Fibroblast of the aortic adventitia (primary cell): ENCODE data around the gene OR9Q1. TPM values are rescaled to one million over a fixed set of nuclear protein-coding genes. Genes with fewer than 3 reads are reported as not detected.
A peak's percentile ranks its signal among the peaks of the same experiment; 100 is the strongest.

Experiments
- DNase-seq: peaks from one replicate; pipeline ENCODE4 v3.0.0-alpha.2; 2010; ENCODE audit warnings: low read depth
- H3K4me3 ChIP-seq: 2 replicates; pipeline ENCODE4 v1.5.1; 2011; ENCODE audit warnings: low read depth, mild to moderate bottlenecking, control low read depth, low read length, moderate library complexity
- total RNA-seq: library from RNA; depleted of rRNA; stranded (reverse); fragments of >200 nt; gene quantifications from 2 replicates; pipeline ENCODE4 v1.2.3, GENCODE V29; 2012; ENCODE audit warnings: low replicate concordance
- TF ChIP-seq, protein P1 (sequence below): IDR thresholded peaks from 2 replicates; pipeline ENCODE4 v1.5.1; 2011; ENCODE audit warnings: mild to moderate bottlenecking, low read length, control low read depth, inconsistent platforms; ENCODE audit not compliant: insufficient read depth

The OR9Q1 gene
- total RNA-seq, 1 donor = not detected

DNA sequence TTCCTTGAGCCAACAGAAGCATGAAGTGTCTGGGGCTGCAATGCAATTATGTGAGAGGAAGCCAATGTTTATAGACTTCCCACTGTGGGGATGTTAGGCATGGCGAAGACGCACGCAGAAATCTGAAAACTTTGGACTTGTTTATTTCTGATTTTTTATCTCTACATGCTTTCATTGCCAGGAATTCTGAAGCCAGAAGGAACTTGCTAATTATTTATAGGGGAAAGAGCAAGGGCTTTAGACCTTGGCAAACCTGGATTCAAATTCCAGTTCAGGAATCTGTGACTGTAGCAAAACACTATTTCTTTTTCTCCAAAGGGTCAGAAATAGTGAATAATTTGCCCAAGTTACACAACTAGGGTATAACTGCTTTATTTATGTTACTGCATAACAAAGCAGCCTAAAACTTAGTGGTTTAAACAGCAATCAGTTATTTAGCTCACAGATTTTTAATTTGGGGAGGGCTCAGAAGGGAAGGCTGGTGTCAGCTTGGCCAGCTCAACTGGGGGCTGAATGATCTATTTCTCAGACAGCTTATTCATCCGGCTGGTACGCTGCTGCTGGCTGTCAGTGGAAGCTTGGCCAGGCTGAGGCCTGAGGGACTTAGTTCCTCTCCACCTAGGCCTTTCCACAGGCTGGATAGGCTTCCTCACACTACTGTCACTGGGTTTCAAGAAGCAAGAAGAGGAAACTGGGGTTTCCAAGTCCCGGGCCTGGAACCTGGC, 5.2 kb downstream of the OR9Q1 start:
- peak; percentile 39 for DNase-seq
- TF ChIP-seq, protein P1, sequence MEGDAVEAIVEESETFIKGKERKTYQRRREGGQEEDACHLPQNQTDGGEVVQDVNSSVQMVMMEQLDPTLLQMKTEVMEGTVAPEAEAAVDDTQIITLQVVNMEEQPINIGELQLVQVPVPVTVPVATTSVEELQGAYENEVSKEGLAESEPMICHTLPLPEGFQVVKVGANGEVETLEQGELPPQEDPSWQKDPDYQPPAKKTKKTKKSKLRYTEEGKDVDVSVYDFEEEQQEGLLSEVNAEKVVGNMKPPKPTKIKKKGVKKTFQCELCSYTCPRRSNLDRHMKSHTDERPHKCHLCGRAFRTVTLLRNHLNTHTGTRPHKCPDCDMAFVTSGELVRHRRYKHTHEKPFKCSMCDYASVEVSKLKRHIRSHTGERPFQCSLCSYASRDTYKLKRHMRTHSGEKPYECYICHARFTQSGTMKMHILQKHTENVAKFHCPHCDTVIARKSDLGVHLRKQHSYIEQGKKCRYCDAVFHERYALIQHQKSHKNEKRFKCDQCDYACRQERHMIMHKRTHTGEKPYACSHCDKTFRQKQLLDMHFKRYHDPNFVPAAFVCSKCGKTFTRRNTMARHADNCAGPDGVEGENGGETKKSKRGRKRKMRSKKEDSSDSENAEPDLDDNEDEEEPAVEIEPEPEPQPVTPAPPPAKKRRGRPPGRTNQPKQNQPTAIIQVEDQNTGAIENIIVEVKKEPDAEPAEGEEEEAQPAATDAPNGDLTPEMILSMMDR = no peak
- no peak overlapping the region for H3K4me3 ChIP-seq

DNA sequence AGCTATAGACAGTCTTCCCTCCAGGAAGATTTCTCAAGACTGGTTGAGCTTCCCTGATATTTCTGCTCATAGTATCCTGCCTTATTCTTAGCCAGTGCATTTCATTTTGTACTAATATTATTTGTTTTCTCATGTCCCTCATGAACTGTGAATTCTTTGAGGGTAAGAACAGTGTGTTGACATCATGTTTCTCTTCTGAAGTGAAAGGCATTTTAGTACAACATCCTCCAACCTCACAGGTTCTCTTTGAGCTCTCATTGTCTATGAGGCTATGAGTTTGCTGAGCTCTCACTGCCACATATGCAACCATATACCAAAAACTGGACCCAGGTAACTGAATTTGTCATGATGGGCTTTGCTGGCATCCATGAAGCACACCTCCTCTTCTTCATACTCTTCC, 7.0 kb downstream of the OR9Q1 start, which contains the start of gene OR6Q1:
Gene OR6Q1 (plus strand): TSS at position 301 of the 400 bp plus-strand sequence. CDS start 0 bp downstream, at position 301.
- no peak within 1 kb of the TSS for H3K4me3 ChIP-seq
- TF ChIP-seq, protein P1 = no peak
- DNase-seq = no peak

DNA sequence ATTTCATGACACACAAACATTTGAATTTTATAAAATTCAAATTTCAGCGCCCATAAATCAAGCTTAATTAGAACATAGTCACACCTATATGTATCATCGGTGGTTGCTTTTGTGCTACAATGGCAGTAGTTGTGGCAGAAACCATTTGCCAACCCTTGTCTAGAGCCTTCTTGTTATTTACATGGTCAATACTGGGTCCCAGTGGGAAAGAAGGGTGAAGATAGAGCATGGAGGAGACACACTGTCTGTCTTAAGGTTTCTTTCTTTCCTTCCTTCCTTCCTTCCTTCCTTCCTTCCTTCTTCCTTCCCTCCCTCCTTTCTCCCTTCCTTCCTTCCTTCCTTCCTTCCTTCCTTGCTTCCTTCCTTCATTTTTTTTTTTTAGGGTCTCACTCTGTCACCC, 10.8 kb downstream of the OR9Q1 start:
- no peak for DNase-seq
- TF ChIP-seq, protein P1 = no peak
- H3K4me3 ChIP-seq = no peak overlapping the region

DNA sequence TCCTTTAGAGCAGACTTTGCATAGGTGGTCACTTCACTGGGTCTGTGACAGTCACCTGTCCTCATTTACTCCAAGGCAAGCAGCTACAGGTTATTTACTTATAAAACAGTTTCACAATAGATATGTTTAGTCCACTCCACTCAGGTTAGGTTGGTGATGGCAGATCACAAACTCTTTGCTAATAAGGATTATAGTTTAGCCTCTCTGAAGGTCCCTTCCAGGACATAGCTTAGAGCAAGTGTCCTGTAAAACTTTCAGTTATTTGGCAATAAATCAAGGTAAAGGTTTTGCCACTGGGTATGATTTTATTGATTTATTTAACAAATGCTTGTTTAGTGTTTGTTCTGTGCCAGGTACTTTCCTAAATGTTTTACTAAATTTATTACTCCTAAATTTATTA, 15.9 kb downstream of the OR9Q1 start:
- no peak overlapping the region for H3K4me3 ChIP-seq
- no peak for DNase-seq
- TF ChIP-seq, protein P1 = no peak

DNA sequence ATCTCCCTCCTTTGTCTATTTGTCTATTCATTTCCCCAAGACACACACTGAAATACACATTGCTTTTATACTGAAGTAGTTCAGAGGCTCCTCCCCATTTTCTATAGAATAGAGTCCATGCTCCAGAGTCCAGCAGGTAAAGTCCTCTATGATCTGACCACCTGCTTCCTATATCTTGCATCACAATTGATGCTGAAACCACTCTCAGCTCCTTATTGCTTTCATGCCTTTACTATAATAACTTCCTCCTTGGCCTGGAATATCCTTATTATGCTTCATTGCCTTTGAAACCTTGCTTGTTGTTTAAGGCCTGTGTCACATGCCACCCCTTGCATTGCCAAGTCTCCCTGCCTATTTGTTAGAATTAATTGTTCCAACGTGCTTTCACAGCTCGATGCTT, 19.7 kb downstream of the OR9Q1 start:
- no peak for DNase-seq
- no peak overlapping the region for H3K4me3 ChIP-seq
- TF ChIP-seq, protein P1 = no peak

DNA sequence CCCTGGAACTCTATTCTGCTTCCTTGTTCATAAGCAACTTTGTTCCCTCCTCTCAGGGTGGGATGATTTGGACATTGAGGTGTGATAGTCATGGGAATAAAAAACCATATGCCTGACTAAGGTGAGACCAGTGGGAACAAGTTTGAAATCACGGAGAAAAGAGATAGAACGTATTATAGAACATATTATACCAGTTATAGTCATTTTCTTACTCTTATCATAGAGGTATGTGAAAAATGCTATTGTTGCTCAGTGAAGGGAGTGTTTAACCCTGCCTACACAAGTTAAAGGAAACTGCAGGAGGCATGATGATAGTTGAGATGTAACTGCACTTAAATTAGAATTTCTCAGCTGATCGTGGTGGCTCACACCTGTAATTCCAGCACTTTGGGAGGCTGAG, 22.6 kb downstream of the OR9Q1 start:
- H3K4me3 ChIP-seq = no peak overlapping the region
- TF ChIP-seq, protein P1 = no peak
- no peak for DNase-seq

DNA sequence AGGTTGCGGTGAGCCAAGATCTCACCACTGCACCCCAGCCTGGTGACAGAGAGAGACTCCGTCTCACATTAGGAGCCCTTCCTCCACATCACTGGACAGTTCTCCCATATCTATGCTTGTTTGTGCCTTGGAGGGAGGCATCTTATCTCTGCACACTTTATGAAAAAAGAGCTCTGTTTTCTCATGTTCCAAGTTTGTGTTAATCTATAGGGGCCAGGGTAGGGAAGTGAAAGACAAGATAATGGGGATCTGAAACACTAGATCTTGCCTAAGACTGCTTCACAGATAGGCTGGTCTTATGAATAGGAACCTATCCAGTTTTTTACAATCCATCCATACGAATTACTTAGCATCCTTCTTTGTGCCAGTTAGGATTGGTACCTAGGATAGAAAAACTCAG, 24.1 kb downstream of the OR9Q1 start:
- TF ChIP-seq, protein P1 = no peak
- no peak overlapping the region for H3K4me3 ChIP-seq
- no peak for DNase-seq
